ENCODE data around the gene SLC7A7.
A peak's percentile ranks its signal among the peaks of the same experiment; 100 is the strongest.
"Not testable (repeated sequence)": the region's sequence is repeated elsewhere in the genome, so short reads cannot be mapped to it uniquely, and the experiment has no call there.

SLC7A7 gene

GRCh38 chr14:22852599-22852939, 37.3 kb upstream of the SLC7A7 start:
- Histone ChIP-seq H3K4me3 (ENCODE audit: low read length) (no peak overlapping the region), H4K20me1 (ENCODE audit: insufficient read depth, low read length) (no peaks in the 10 kb centered on the region), H3K9me3 (replicated peaks; ENCODE audit: insufficient read depth, low read length) (no peaks in the 10 kb centered on the region), H3K79me2 (ENCODE audit: low read length) (no peaks in the 10 kb centered on the region), H3K27ac (ENCODE audit: low read length) (no peak overlapping the region), H3K27me3 (replicated peaks; ENCODE audit: insufficient read depth, low read length) (no peaks in the 10 kb centered on the region), H3K9ac (ENCODE audit: low read length) (no peak overlapping the region), H3K4me1 (ENCODE audit: low read length) (peaks cover 3% of the 10 kb centered on the region; the same call in 1 of the 2 replicates), H3K9me2 (replicated peaks; ENCODE audit: insufficient read depth, low read length) (no peaks in the 10 kb centered on the region), H3K4me2 (ENCODE audit: low read depth, low read length) (no peak overlapping the region; the same call in 1 of the 2 replicates), H2AFZ (ENCODE audit: low read length) (peak overlapping the region; percentile 99), H3F3A (ENCODE audit: insufficient read depth, low read length) (no peaks in the 10 kb centered on the region), H3K36me3 (replicated peaks; ENCODE audit: insufficient read depth, low read length) (no peaks in the 10 kb centered on the region)
- DNase-seq, result no peak
- TF ChIP-seq EZH2phosphoT487 (IDR thresholded peaks at IDR 0.05; ENCODE audit: low read length), result no peak
- TF ChIP-seq, protein P1, sequence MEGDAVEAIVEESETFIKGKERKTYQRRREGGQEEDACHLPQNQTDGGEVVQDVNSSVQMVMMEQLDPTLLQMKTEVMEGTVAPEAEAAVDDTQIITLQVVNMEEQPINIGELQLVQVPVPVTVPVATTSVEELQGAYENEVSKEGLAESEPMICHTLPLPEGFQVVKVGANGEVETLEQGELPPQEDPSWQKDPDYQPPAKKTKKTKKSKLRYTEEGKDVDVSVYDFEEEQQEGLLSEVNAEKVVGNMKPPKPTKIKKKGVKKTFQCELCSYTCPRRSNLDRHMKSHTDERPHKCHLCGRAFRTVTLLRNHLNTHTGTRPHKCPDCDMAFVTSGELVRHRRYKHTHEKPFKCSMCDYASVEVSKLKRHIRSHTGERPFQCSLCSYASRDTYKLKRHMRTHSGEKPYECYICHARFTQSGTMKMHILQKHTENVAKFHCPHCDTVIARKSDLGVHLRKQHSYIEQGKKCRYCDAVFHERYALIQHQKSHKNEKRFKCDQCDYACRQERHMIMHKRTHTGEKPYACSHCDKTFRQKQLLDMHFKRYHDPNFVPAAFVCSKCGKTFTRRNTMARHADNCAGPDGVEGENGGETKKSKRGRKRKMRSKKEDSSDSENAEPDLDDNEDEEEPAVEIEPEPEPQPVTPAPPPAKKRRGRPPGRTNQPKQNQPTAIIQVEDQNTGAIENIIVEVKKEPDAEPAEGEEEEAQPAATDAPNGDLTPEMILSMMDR (IDR thresholded peaks at IDR 0.05; ENCODE audit: low read length), result no peak
- no peak for TF ChIP-seq EZH2 (optimal IDR thresholded peaks at IDR 0.05; ENCODE audit: low read depth, low read length)

DNA sequence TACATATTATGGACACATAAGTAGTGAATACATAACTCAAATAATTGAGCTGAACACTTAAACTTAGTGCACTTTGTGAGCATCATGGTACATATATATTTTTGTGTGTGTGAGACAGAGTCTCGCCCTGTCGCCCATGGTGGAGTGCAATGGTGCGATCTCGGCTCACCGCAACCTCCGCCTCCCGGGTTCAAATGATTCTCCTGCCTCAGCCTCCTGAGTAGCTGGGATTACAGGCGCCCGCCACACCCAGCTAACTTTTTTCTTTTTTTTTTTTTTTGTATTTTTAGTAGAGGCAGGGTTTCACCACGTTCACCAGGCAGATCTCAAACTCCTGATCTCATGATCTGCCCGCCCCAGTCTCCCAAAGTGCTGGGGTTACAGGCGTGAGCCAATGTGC, 36.9 kb upstream of the SLC7A7 start:
- H3K9me3 ChIP-seq (replicated peaks; ENCODE audit: insufficient read depth, low read length); H3K4me2 ChIP-seq (ENCODE audit: low read depth, low read length); H3K27ac ChIP-seq (ENCODE audit: low read length); H2AFZ ChIP-seq (ENCODE audit: low read length); H3K79me2 ChIP-seq (ENCODE audit: low read length); DNase-seq; H3K9ac ChIP-seq (ENCODE audit: low read length); H3K27me3 ChIP-seq (replicated peaks; ENCODE audit: insufficient read depth, low read length); H4K20me1 ChIP-seq (ENCODE audit: insufficient read depth, low read length); H3F3A ChIP-seq (ENCODE audit: insufficient read depth, low read length); H3K4me3 ChIP-seq (ENCODE audit: low read length); H3K36me3 ChIP-seq (replicated peaks; ENCODE audit: insufficient read depth, low read length); H3K9me2 ChIP-seq (replicated peaks; ENCODE audit: insufficient read depth, low read length); H3K4me1 ChIP-seq (ENCODE audit: low read length): not testable (repeated sequence)

DNA sequence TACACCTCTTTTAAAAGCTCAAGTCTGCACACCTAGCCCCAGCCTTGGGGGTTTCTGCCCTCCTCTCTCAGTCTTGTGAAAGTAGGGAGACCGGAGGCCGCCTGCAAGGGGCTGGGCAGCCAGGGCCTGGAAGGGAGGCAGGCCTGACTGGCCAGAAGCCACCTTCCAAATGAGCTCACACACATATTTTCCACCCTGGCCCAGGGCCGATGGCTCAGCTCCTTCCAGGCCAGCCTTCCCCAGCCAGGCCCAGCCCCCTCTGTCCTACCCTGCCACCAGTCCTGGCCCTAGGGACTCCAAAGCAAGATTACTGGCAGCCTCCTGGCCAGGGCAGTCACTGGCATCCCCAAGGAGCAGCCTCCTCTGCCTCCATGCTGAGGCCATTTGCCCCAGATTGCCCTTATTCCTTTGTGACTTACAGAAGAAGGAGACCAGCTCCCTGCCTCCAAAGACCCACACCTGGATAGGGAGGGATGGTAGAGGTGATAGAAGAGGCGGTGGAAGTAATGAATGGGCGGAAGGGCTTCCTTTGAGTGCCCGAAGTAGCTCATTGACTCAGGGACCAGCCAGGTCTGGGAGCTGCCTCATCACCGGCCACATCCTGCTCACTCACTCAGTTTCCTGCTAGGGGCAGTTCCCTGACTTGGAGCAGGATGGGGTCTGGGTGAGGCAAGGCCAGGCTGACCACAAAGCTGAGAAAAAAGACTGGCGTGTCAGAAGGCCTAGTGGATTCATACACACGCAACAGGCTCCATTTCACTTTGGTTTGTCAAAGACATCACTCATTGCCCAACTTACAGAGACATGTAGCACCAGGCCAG, 35.9 kb upstream of the SLC7A7 start:
- Histone ChIP-seq H3K27me3 (replicated peaks; ENCODE audit: insufficient read depth, low read length) (no peaks in the 10 kb centered on the region), H4K20me1 (ENCODE audit: insufficient read depth, low read length) (no peaks in the 10 kb centered on the region), H3K4me2 (ENCODE audit: low read depth, low read length) (no peak overlapping the region), H3K9ac (ENCODE audit: low read length) (no peak overlapping the region), H2AFZ (ENCODE audit: low read length) (no peak overlapping the region), H3K79me2 (ENCODE audit: low read length) (no peaks in the 10 kb centered on the region), H3K9me3 (replicated peaks; ENCODE audit: insufficient read depth, low read length) (no peaks in the 10 kb centered on the region), H3K27ac (ENCODE audit: low read length) (no peak overlapping the region), H3F3A (ENCODE audit: insufficient read depth, low read length) (no peaks in the 10 kb centered on the region), H3K4me3 (ENCODE audit: low read length) (no peak overlapping the region), H3K4me1 (ENCODE audit: low read length) (peaks cover 3% of the 10 kb centered on the region; the same call in 1 of the 2 replicates), H3K9me2 (replicated peaks; ENCODE audit: insufficient read depth, low read length) (no peaks in the 10 kb centered on the region), H3K36me3 (replicated peaks; ENCODE audit: insufficient read depth, low read length) (no peaks in the 10 kb centered on the region)
- DNase-seq, result no peak
- TF ChIP-seq EZH2phosphoT487 (IDR thresholded peaks at IDR 0.05; ENCODE audit: low read length) (no peak), EZH2 (optimal IDR thresholded peaks at IDR 0.05; ENCODE audit: low read depth, low read length) (no peak)
- TF ChIP-seq, protein P1 (IDR thresholded peaks at IDR 0.05; ENCODE audit: low read length), result no peak

DNA sequence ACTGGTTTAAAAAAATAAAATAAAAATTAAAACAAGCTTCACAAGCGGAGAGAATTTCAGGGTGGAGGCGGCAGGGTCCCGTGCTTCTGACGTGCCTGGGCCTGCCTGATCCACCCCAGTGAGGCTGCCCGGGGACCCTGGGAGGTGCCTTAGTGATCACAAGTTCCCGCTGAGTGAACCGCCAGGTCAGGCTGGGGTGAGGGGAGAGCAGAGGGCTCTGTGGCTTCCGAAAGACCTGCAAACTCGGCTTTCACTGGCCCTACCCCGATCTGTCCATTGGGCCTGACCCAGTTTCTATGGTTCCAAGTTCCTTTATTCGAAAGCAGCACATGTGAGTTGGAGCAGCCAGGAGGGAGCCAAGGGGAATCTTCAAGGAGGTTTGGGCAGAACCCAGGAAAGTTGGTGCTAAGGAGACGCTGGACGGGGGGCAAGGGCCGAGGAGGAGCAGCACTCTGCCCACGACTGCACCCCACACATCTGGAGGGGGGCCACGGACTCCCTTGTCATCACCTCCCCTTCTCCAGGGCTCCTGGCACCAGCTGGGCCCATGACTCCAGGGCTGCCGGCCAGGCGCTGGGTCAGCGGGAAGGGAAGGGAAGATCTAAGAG, 34.1 kb upstream of the SLC7A7 start:
- Histone ChIP-seq H3K27me3 (replicated peaks; ENCODE audit: insufficient read depth, low read length) (no peaks in the 10 kb centered on the region), H3K79me2 (ENCODE audit: low read length) (no peaks in the 10 kb centered on the region), H3K9me3 (replicated peaks; ENCODE audit: insufficient read depth, low read length) (no peaks in the 10 kb centered on the region), H3F3A (ENCODE audit: insufficient read depth, low read length) (no peaks in the 10 kb centered on the region), H3K27ac (ENCODE audit: low read length) (no peak overlapping the region), H2AFZ (ENCODE audit: low read length) (no peak overlapping the region), H3K36me3 (replicated peaks; ENCODE audit: insufficient read depth, low read length) (no peaks in the 10 kb centered on the region), H3K4me3 (ENCODE audit: low read length) (no peak overlapping the region), H3K4me2 (ENCODE audit: low read depth, low read length) (no peak overlapping the region), H3K9me2 (replicated peaks; ENCODE audit: insufficient read depth, low read length) (no peaks in the 10 kb centered on the region), H4K20me1 (ENCODE audit: insufficient read depth, low read length) (no peaks in the 10 kb centered on the region), H3K9ac (ENCODE audit: low read length) (no peak overlapping the region), H3K4me1 (ENCODE audit: low read length) (peaks cover 3% of the 10 kb centered on the region; the same call in 1 of the 2 replicates)
- TF ChIP-seq EZH2 (optimal IDR thresholded peaks at IDR 0.05; ENCODE audit: low read depth, low read length) (no peak), EZH2phosphoT487 (IDR thresholded peaks at IDR 0.05; ENCODE audit: low read length) (no peak)
- TF ChIP-seq, protein P1 (IDR thresholded peaks at IDR 0.05; ENCODE audit: low read length), result no peak
- DNase-seq, result no peak
